ENCODE results near the gene ANO1.

GRCh38 chr11:70100791-70101190 lies 22.7 kb downstream of the ANO1 start:
- no peak for TF ChIP-seq EZH2 (IDR thresholded peaks at IDR 0.05; ENCODE audit: borderline replicate concordance, insufficient read depth, low read depth, low read length, poor library complexity, severe bottlenecking)
- no peak for TF ChIP-seq CTCF (IDR thresholded peaks at IDR 0.05)

All from B cell (primary cell).